HCT116 (cell line): ENCODE data around the gene FFAR1. TPM values are rescaled to one million over a fixed set of nuclear protein-coding genes. Genes with fewer than 3 reads are reported as not detected.

Experiments
- ATAC-seq: fragments of 200-7000 bp; cut with Tn5 transposase; 2 replicates; pipeline ENCODE4 v1.9.1; 2020; ENCODE audit warnings: mild to moderate bottlenecking, moderate library complexity
- BruUV-seq: library from RNA; stranded (reverse); fragments of 400-500 nt; replicated peaks from 2 replicates; lab custom pipeline; 2021; lab: Mats Ljungman, UMichigan
- CTCF ChIA-PET: fragments of 300-600 bp; sonication (Branson Sonifier 250); formaldehyde crosslinking; loops from one replicate; lab custom pipeline; 2021; ENCODE audit warnings: antibody characterized with exemption; lab: Charles Lee
- POLR2A ChIA-PET: fragments of 300-600, 350-600 bp; sonication (Branson Sonifier 250); formaldehyde crosslinking; loops from one replicate; lab custom pipeline; 2021; ENCODE audit warnings: antibody characterized with exemption; lab: Charles Lee
- RAD21 ChIA-PET, 2 experiments: fragments of 300-600 bp; sonication (Branson Sonifier 250); formaldehyde crosslinking; loops; one replicate each; lab custom pipeline; 2023; ENCODE audit warnings: low total read pairs in 2 of 2; ENCODE audit not compliant: uncharacterized antibody in 2 of 2, unreplicated experiment in 2 of 2, low non-redundant PET in 1 of 2; lab: Charles Lee
- DNase-seq: peaks from one replicate; pipeline ENCODE4 v3.0.0-alpha.2; 2010; ENCODE audit warnings: low read depth, low spot score
- H2AFZ ChIP-seq: fragments of 200-600 bp; shearing (Covaris generic), sonication (generic); 2 replicates; pipeline ENCODE4 v1.6.1; 2017; ENCODE audit warnings: low read depth, mixed run types, mixed read lengths, antibody characterized with exemption, low read length; ENCODE audit not compliant: poor library complexity, severe bottlenecking
- H3K27ac ChIP-seq: 2 replicates; pipeline ENCODE4 v1.5.1; 2012; ENCODE audit warnings: low read depth, low read length
- H3K27me3 ChIP-seq: fragments of 200-600 bp; sonication (generic); 2 replicates; pipeline ENCODE4 v1.6.1; 2016; ENCODE audit warnings: mixed run types, low read length, mixed read lengths; ENCODE audit not compliant: insufficient read depth
- H3K36me3 ChIP-seq, 2 experiments: fragments of 200-500 bp in 1 of 2; fragments of 200-600 bp in 1 of 2; sonication (Bioruptor generic) in 1 of 2; sonication (generic) in 1 of 2; 2 replicates each; pipeline versions ENCODE4 v1.5.1 to v1.6.1; 2014 to 2016; ENCODE audit warnings: low read length in 2 of 2, inconsistent platforms in 1 of 2, mixed read lengths in 1 of 2, mixed run types in 1 of 2; ENCODE audit not compliant: insufficient read depth in 2 of 2, control insufficient read depth in 1 of 2
- H3K4me1 ChIP-seq, 2 experiments: fragments of 200-600 bp in 1 of 2; sonication (generic) in 1 of 2; 2 replicates each; pipeline versions ENCODE4 v1.5.1 to v1.6.1; 2012 to 2017; ENCODE audit warnings: low read length in 2 of 2, inconsistent platforms in 1 of 2, mild to moderate bottlenecking in 1 of 2, mixed read lengths in 1 of 2, mixed run types in 1 of 2, moderate library complexity in 1 of 2; ENCODE audit not compliant: insufficient read depth in 2 of 2, control insufficient read depth in 1 of 2
- H3K4me2 ChIP-seq: fragments of 200-600 bp; sonication (generic); 2 replicates; pipeline ENCODE4 v1.6.1; 2017; ENCODE audit warnings: mixed run types, low read length, mixed read lengths
- H3K4me3 ChIP-seq, 2 experiments: fragments of 200-600 bp in 1 of 2; sonication (generic) in 1 of 2; replicated peaks in 1 of 2; 2 replicates each; pipeline ENCODE4 v1.5.1; 2011 to 2016; ENCODE audit warnings: low read length in 2 of 2, control low read depth in 1 of 2, low read depth in 1 of 2, mild to moderate bottlenecking in 1 of 2, mixed read lengths in 1 of 2, mixed run types in 1 of 2
- H3K79me2 ChIP-seq: fragments of 200-600 bp; sonication (generic); 2 replicates; pipeline ENCODE4 v1.6.1; 2017; ENCODE audit warnings: mild to moderate bottlenecking, mixed run types, low read length, moderate library complexity, mixed read lengths; ENCODE audit not compliant: insufficient read depth
- H3K9ac ChIP-seq: fragments of 200-600 bp; sonication (generic); 2 replicates; pipeline ENCODE4 v1.6.1; 2016; ENCODE audit warnings: low read length, mixed read lengths
- H3K9me2 ChIP-seq: fragments of 200-600 bp; sonication (generic), shearing (Covaris generic); 2 replicates; pipeline ENCODE4 v1.6.1; 2017; ENCODE audit warnings: mixed run types, mild to moderate bottlenecking, moderate library complexity; ENCODE audit not compliant: insufficient read depth
- H3K9me3 ChIP-seq, 2 experiments: fragments of 200-500 bp in 1 of 2; fragments of 200-600 bp in 1 of 2; sonication (Bioruptor generic) in 1 of 2; sonication (generic) in 1 of 2; 2 replicates each; pipeline ENCODE4 v1.6.1; 2014 to 2017; ENCODE audit warnings: low read length in 2 of 2, mixed read lengths in 2 of 2, inconsistent platforms in 1 of 2, low read depth in 1 of 2, mild to moderate bottlenecking in 1 of 2, mixed run types in 1 of 2, moderate library complexity in 1 of 2; ENCODE audit not compliant: control insufficient read depth in 1 of 2, insufficient read depth in 1 of 2
- H4K20me1 ChIP-seq: fragments of 200-600 bp; sonication (generic), shearing (Covaris generic); 2 replicates; pipeline ENCODE4 v1.6.1; 2017; ENCODE audit warnings: mixed run types, mild to moderate bottlenecking, moderate library complexity; ENCODE audit not compliant: insufficient read depth
- EZH2 ChIP-seq: fragments of 200-600 bp; sonication (generic); IDR thresholded peaks from 2 replicates; pipeline ENCODE4 v1.6.1; 2017; ENCODE audit warnings: antibody characterized with exemption, mixed run types
- JUND ChIP-seq: IDR thresholded peaks from 2 replicates; pipeline ENCODE4 v1.6.1; 2012
- SRF ChIP-seq: IDR thresholded peaks from 2 replicates; pipeline ENCODE4 v1.6.1; 2012; ENCODE audit warnings: low read depth
- intact Hi-C: fragments of 100-400 bp; cut with micrococcal nuclease; formaldehyde crosslinking; loops from 2 replicates; pipeline ENCODE4 v1.10.0; 2022
- microRNA-seq: library from miRNA; unstranded; fragments of <30 nt; microRNA quantifications from one replicate; pipeline ENCODE4, GENCODE V29; 2016; ENCODE audit warnings: borderline number of aligned reads
- total RNA-seq: library from RNA; stranded (reverse); gene quantifications from one replicate; pipeline ENCODE4 v1.2.1, GENCODE V29; 2021; ENCODE audit not compliant: unreplicated experiment
- TF ChIP-seq, protein P1 (sequence below): IDR thresholded peaks from 2 replicates; pipeline ENCODE4 v1.6.1; 2012

The FFAR1 gene
- total RNA-seq, 1 experiment from 2014 or later: not detected

DNA sequence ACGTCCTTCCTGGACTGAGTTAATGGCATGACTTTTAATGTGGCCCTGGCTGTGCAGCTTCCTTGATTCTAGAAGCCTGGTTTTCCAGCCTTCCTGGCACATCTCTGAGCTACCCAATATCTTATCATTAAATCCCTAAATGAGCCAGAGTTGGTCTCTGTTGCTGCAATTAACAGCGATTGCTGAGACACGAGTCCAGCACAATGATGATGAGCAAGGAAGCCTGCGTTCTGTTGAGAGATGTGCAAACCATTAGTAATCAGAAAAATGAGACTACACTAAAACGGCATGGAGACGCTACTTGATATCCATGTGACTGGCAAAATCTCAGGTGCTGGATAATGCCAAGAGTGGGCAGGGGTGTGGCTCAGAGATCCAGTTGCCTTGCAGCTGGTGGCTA is 49.4 kb downstream of the FFAR1 start:
- H3K9me3 ChIP-seq: no peaks in the 10 kb centered on the region
- ChIA-PET CTCF (no interaction called here), POLR2A (no interaction called here), RAD21 (no interaction called here)
- H3K79me2 ChIP-seq: no peaks in the 10 kb centered on the region
- no peak for TF ChIP-seq EZH2
- TF ChIP-seq, protein P1, sequence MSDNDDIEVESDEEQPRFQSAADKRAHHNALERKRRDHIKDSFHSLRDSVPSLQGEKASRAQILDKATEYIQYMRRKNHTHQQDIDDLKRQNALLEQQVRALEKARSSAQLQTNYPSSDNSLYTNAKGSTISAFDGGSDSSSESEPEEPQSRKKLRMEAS: no peak
- no peak for TF ChIP-seq JUND
- TF ChIP-seq SRF: no peak
- no peaks in the 10 kb centered on the region for H3K27me3 ChIP-seq
- ATAC-seq: no peak
- H4K20me1 ChIP-seq: no peaks in the 10 kb centered on the region
- H3K9ac ChIP-seq: no peak overlapping the region
- H3K27ac ChIP-seq: no peak overlapping the region
- no peaks in the 10 kb centered on the region for H3K36me3 ChIP-seq
- no peak overlapping the region for H2AFZ ChIP-seq
- BruUV-seq: no TSS peak
- no peaks in the 10 kb centered on the region for H3K4me1 ChIP-seq
- no peaks in the 10 kb centered on the region for H3K9me2 ChIP-seq
- no peak for DNase-seq
- intact Hi-C loops: no loop called here
- H3K4me2 ChIP-seq: no peak overlapping the region
- no peak overlapping the region for H3K4me3 ChIP-seq

Small RNA genes within 50 kb of the gene (microRNA-seq; reads per million reads assigned to microRNA genes)
- not detected for gene MIR5196

Other genes starting within 250 kb of the FFAR1 start
- 17.4 TPM for gene FXYD3, start 232.1 kb upstream of the FFAR1 start, total RNA-seq
- 0.32 TPM for gene LGI4, start 212.8 kb upstream of the FFAR1 start, total RNA-seq
- gene FXYD1, start 209.1 kb upstream of the FFAR1 start, total RNA-seq: 7.8 TPM
- 0.71 TPM for gene FXYD7, start 204.6 kb upstream of the FFAR1 start, total RNA-seq
- gene FXYD5, start 193.2 kb upstream of the FFAR1 start, total RNA-seq: 123 TPM
- gene FAM187B, start 119.2 kb upstream of the FFAR1 start, total RNA-seq: not detected
- gene LSR, start 98.9 kb upstream of the FFAR1 start, total RNA-seq: 211 TPM
- gene USF2, start 78.9 kb upstream of the FFAR1 start, total RNA-seq: 98.4 TPM
- gene HAMP, start 65.4 kb upstream of the FFAR1 start, total RNA-seq: not detected
- gene MAG, start 55.7 kb upstream of the FFAR1 start, total RNA-seq: 0.17 TPM
- 7.0 TPM for gene CD22, start 18.7 kb upstream of the FFAR1 start, total RNA-seq
- gene FFAR3, start 10.6 kb downstream of the FFAR1 start, total RNA-seq: not detected
- gene GPR42, start 23.2 kb downstream of the FFAR1 start, total RNA-seq: not detected
- gene FFAR2, start 100.4 kb downstream of the FFAR1 start, total RNA-seq: not detected
- 0.74 TPM for gene KRTDAP, start 142.6 kb downstream of the FFAR1 start, total RNA-seq
- gene DMKN, start 165.7 kb downstream of the FFAR1 start, total RNA-seq: 246 TPM
- 0.66 TPM for gene SBSN, start 180.4 kb downstream of the FFAR1 start, total RNA-seq
- gene GAPDHS, start 185.6 kb downstream of the FFAR1 start, total RNA-seq: not detected
- 128 TPM for gene TMEM147, start 197.7 kb downstream of the FFAR1 start, total RNA-seq
- 0.27 TPM for gene ATP4A, start 215.8 kb downstream of the FFAR1 start, total RNA-seq
- gene PMIS2, start 238.3 kb downstream of the FFAR1 start, total RNA-seq: not detected